A549 (cell line): Measurements from ENCODE around the gene SRA1. TPM values are rescaled to one million over a fixed set of nuclear protein-coding genes. Genes with fewer than 3 reads are reported as not detected.
A peak's percentile ranks its signal among the peaks of the same experiment; 100 is the strongest.

Experiments used
- ATAC-seq, 2 experiments: fragments of 200-7000 bp in 1 of 2; fragments of >200 bp in 1 of 2; cut with Nextera tagmentation in 1 of 2; cut with Tn5 transposase in 1 of 2; 3 replicates each; pipeline versions ENCODE4 v1.8.0 to v1.9.1; 2018 to 2020; ENCODE audit warnings: mild to moderate bottlenecking in 1 of 2, moderate library complexity in 1 of 2
- CTCF ChIA-PET: fragments of 300-600 bp; sonication (Branson Sonifier 250); formaldehyde crosslinking; extraction: SDS; loops from one replicate; lab custom pipeline; 2021; ENCODE audit warnings: antibody characterized with exemption, inconsistent platforms; lab: Yijun Ruan, JAX
- POLR2A ChIA-PET: fragments of 350-600 bp; formaldehyde crosslinking; extraction: SDS; loops from one replicate; lab custom pipeline; 2021; ENCODE audit warnings: antibody characterized with exemption, inconsistent platforms; lab: Yijun Ruan, JAX
- DNase-seq, 2 experiments: peaks; one replicate each; pipeline versions ENCODE4 v3.0.0 to v3.0.0-alpha.2; 2011 to 2016; ENCODE audit warnings: low read depth in 1 of 2, low spot score in 1 of 2
- FAIRE-seq: peaks from 2 replicates; lab custom pipeline; 2011; peaks lifted over from hg19 to GRCh38; lab: Jason Lieb, UNC
- H3K27ac ChIP-seq, 2 experiments: fragments of >200 bp; sonication (Bioruptor Twin); formaldehyde crosslinking; 3 replicates each; pipeline ENCODE4 v1.5.1; 2016 to 2017
- H3K4me1 ChIP-seq: fragments of >200 bp; sonication (Bioruptor Twin); formaldehyde crosslinking; 3 replicates; pipeline ENCODE4 v1.6.1; 2016
- H3K4me2 ChIP-seq: fragments of >200 bp; sonication (Bioruptor Twin); formaldehyde crosslinking; 3 replicates; pipeline ENCODE4 v1.6.1; 2016
- H3K4me3 ChIP-seq: fragments of >200 bp; sonication (Bioruptor Twin); formaldehyde crosslinking; 3 replicates; pipeline ENCODE4 v1.5.1; 2016
- H3K9me3 ChIP-seq: fragments of >200 bp; sonication (Bioruptor Twin); formaldehyde crosslinking; 3 replicates; pipeline ENCODE4 v1.6.1; 2016
- BHLHE40 ChIP-seq: IDR thresholded peaks from 2 replicates; pipeline ENCODE4 v1.6.1; 2012; ENCODE audit warnings: low read depth, low read length, inconsistent platforms
- CBX2 ChIP-seq: fragments of 200-600 bp; sonication (generic); IDR thresholded peaks from 2 replicates; pipeline ENCODE4 v1.6.1; 2016; ENCODE audit warnings: low read depth, mild to moderate bottlenecking, borderline replicate concordance
- CBX8 ChIP-seq: fragments of 200-600 bp; sonication (generic); IDR thresholded peaks from 2 replicates; pipeline ENCODE4 v1.6.1; 2016
- EP300 ChIP-seq, 2 experiments: fragments of >200 bp; sonication (Bioruptor Twin); formaldehyde crosslinking; IDR thresholded peaks; 2 replicates in 1 of 2; 3 replicates in 1 of 2; pipeline ENCODE4 v1.6.1; 2016 to 2017
- ESRRA ChIP-seq: fragments of 150-350 bp; IDR thresholded peaks from 2 replicates; pipeline ENCODE4 v1.6.1; 2014; ENCODE audit warnings: mild to moderate bottlenecking, low read length, borderline replicate concordance
- FOSB ChIP-seq: fragments of 250-450 bp; sonication (Bioruptor Pico); IDR thresholded peaks from 2 replicates; pipeline ENCODE4 v1.5.0; 2020; ENCODE audit warnings: mild to moderate bottlenecking, moderate library complexity
- GATA3 ChIP-seq: IDR thresholded peaks from 2 replicates; pipeline ENCODE4 v1.6.1; 2012; ENCODE audit warnings: borderline replicate concordance
- HDAC2 ChIP-seq: fragments of 200-600 bp; sonication (generic); IDR thresholded peaks from 2 replicates; pipeline ENCODE4 v1.6.1; 2016
- HMGXB4 ChIP-seq: fragments of 250-450 bp; sonication (Bioruptor Pico); IDR thresholded peaks from 2 replicates; pipeline ENCODE4 v1.5.0; 2021; ENCODE audit warnings: mild to moderate bottlenecking, moderate library complexity, borderline replicate concordance
- HOXB5 ChIP-seq: fragments of 250-450 bp; sonication (Bioruptor Pico); IDR thresholded peaks from 2 replicates; pipeline ENCODE4 v1.5.0; 2020; ENCODE audit warnings: mild to moderate bottlenecking, moderate library complexity
- JUN ChIP-seq, 2 experiments: fragments of >200 bp; sonication (Bioruptor Twin); formaldehyde crosslinking; IDR thresholded peaks; 2 replicates in 1 of 2; 3 replicates in 1 of 2; pipeline ENCODE4 v1.6.1; 2016 to 2017
- KDM1A ChIP-seq: fragments of 200-600 bp; sonication (generic); IDR thresholded peaks from 2 replicates; pipeline ENCODE4 v1.6.1; 2016; ENCODE audit warnings: low read depth, mild to moderate bottlenecking
- MAFK ChIP-seq: fragments of 450-650 bp; IDR thresholded peaks from 2 replicates; pipeline ENCODE4 v1.6.1; 2014; ENCODE audit not compliant: partially characterized antibody
- MYC ChIP-seq: IDR thresholded peaks from 2 replicates; pipeline ENCODE4 v1.6.1; 2012; ENCODE audit warnings: mild to moderate bottlenecking, inconsistent platforms, low read length, improper control_type of control experiment, borderline replicate concordance
- NPAS2 ChIP-seq: fragments of 250-450 bp; sonication (Bioruptor Pico); IDR thresholded peaks from 2 replicates; pipeline ENCODE4 v1.8.0; 2022; ENCODE audit warnings: mild to moderate bottlenecking, moderate library complexity, borderline replicate concordance
- NR3C1 ChIP-seq: fragments of >200 bp; sonication (Bioruptor Twin); formaldehyde crosslinking; IDR thresholded peaks from 3 replicates; pipeline ENCODE4 v1.6.1; 2017
- PHF8 ChIP-seq: fragments of 200-600 bp; sonication (generic); IDR thresholded peaks from 2 replicates; pipeline ENCODE4 v1.6.1; 2016; ENCODE audit warnings: low read depth, mild to moderate bottlenecking, antibody characterized with exemption, moderate library complexity, borderline replicate concordance
- RAD21 ChIP-seq, 2 experiments: fragments of >200 bp in 1 of 2; sonication (Bioruptor Twin) in 1 of 2; formaldehyde crosslinking in 1 of 2; IDR thresholded peaks in 1 of 2; conservative IDR thresholded peaks in 1 of 2; 2 replicates in 1 of 2; 3 replicates in 1 of 2; pipeline ENCODE4 v1.6.1; 2012 to 2018; ENCODE audit warnings: inconsistent platforms in 1 of 2
- REST ChIP-seq: fragments of 200-600 bp; sonication (generic); IDR thresholded peaks from 2 replicates; pipeline ENCODE4 v1.6.1; 2016; ENCODE audit warnings: antibody characterized with exemption, mild to moderate bottlenecking, moderate library complexity
- RFX5 ChIP-seq: fragments of 450-650 bp; IDR thresholded peaks from 2 replicates; pipeline ENCODE4 v1.7.1; 2014; ENCODE audit warnings: antibody characterized with exemption, mild to moderate bottlenecking, moderate library complexity
- RNF2 ChIP-seq: fragments of 200-600 bp; sonication (generic); IDR thresholded peaks from 2 replicates; pipeline ENCODE4 v1.6.1; 2016; ENCODE audit warnings: low read depth, mild to moderate bottlenecking, antibody characterized with exemption, moderate library complexity, borderline replicate concordance
- TP53 ChIP-seq: fragments of 250-450 bp; sonication (Bioruptor Pico); IDR thresholded peaks from 2 replicates; pipeline ENCODE4 v1.5.0; 2021; ENCODE audit warnings: mild to moderate bottlenecking, moderate library complexity
- ZFP36 ChIP-seq: fragments of 450-650 bp; IDR thresholded peaks from 2 replicates; pipeline ENCODE4 v1.6.1; 2014; ENCODE audit warnings: borderline replicate concordance; ENCODE audit not compliant: partially characterized antibody
- ZNF302 ChIP-seq: fragments of 250-450 bp; sonication (Bioruptor Pico); IDR thresholded peaks from 2 replicates; pipeline ENCODE4 v1.9.0; 2021; ENCODE audit warnings: inconsistent platforms, mild to moderate bottlenecking, moderate library complexity
- ZSCAN20 ChIP-seq: fragments of 250-450 bp; sonication (Bioruptor Pico); IDR thresholded peaks from 2 replicates; pipeline ENCODE4 v1.8.0; 2022; ENCODE audit warnings: mild to moderate bottlenecking, moderate library complexity
- WGBS: methylation state at CpG from one replicate; pipeline ENCODE4 v1.1.6; 2017; ENCODE audit errors: missing lambda C conversion rate; 5-methylcytosine and 5-hydroxymethylcytosine counted together
- polyA minus RNA-seq: library from RNA; depleted of rRNA, polyadenylated mRNA; stranded (reverse); fragments of >200 nt; gene quantifications from 2 replicates; pipeline ENCODE4 v1.2.3, GENCODE V29; 2011; rRNA and poly(A)+ RNA removed
- polyA plus RNA-seq, 4 experiments: library from polyadenylated mRNA; depleted of rRNA in 3 of 4; stranded (reverse); fragments of >200 nt; fragmentation: RNase III in 1 of 4; extraction: RNeasy Plus Mini Kit Qiagen cat#74134 plus additional on column Dnase treatment in 1 of 4; gene quantifications; 2 replicates in 3 of 4; 3 replicates in 1 of 4; pipeline ENCODE4 v1.2.3, GENCODE V29; 2011 to 2017
- TF ChIP-seq, protein P1 (sequence below): fragments of >200 bp; sonication (Bioruptor Twin); formaldehyde crosslinking; IDR thresholded peaks from 3 replicates; pipeline ENCODE4 v1.6.1; 2016
- TF ChIP-seq, protein P2 (sequence below): IDR thresholded peaks from 2 replicates; pipeline ENCODE4 v1.6.1; 2012
- TF ChIP-seq, protein P3 (sequence below): fragments of >200 bp; sonication (Bioruptor Twin); formaldehyde crosslinking; IDR thresholded peaks from 3 replicates; pipeline ENCODE4 v1.5.1; 2016
- TF ChIP-seq, protein P4 (sequence below): IDR thresholded peaks from 2 replicates; pipeline ENCODE4 v1.6.1; 2012

Gene SRA1
- polyA plus RNA-seq (2011; rRNA removed) (48.1 and 50.8 TPM in 2 replicates), polyA plus RNA-seq (2017; fragmentation: RNase III; extraction: RNeasy Plus Mini Kit Qiagen cat#74134 plus additional on column Dnase treatment) (28.6 to 32.1 TPM (median 30.3 TPM) in 3 replicates), polyA minus RNA-seq (26.5 and 32.6 TPM in 2 replicates)
- 27.9 and 30.4 TPM in 2 replicates for polyA plus RNA-seq (2012; cell fraction: cytosol; rRNA removed)
- polyA plus RNA-seq (2012; cell fraction: nucleus; rRNA removed) = 18.5 and 21.7 TPM in 2 replicates

GRCh38 chr5:140557136-140557805, at the start of gene SRA1:
TSS of gene SRA1 (minus strand) at chr5:140557473. CDS start at chr5:140557452, 21 bp downstream.
- ATAC-seq (peak; percentile 93 to 97), DNase-seq (peak; percentile 90 to 97), FAIRE-seq (no peak)
- 0% methylated on average over 10 of the region's 46 CpGs for WGBS
- Histone ChIP-seq H3K4me3 (peak within 1 kb of the TSS; percentile 75), H3K4me2 (peak within 1 kb of the TSS; percentile 86), H3K4me1 (peaks cover 31% of the 10 kb centered on the region), H3K9me3 (no peaks in the 10 kb centered on the region), H3K27ac (peak within 1 kb of the TSS; percentile 89 to 96)
- ChIA-PET CTCF (interaction anchor here (0.7 to 2.0 kb wide), 5 partner anchors 9 to 89 kb away, joined by 3 to 8 read pairs (median 4); partner anchors contain the start of gene EIF4EBP3), POLR2A (interaction anchor here (0.6 to 2.9 kb wide), 16 partner anchors 10 to 313 kb away, joined by 3 to 32 read pairs (median 4); partner anchors contain the start of genes EIF4EBP3, HARS1, HARS2 and IK)
- TF ChIP-seq MYC = no peak
- TF ChIP-seq PHF8 = peak; percentile 87; the same call in 1 of the 2 replicates
- TF ChIP-seq ESRRA = no peak
- TF ChIP-seq, protein P1, sequence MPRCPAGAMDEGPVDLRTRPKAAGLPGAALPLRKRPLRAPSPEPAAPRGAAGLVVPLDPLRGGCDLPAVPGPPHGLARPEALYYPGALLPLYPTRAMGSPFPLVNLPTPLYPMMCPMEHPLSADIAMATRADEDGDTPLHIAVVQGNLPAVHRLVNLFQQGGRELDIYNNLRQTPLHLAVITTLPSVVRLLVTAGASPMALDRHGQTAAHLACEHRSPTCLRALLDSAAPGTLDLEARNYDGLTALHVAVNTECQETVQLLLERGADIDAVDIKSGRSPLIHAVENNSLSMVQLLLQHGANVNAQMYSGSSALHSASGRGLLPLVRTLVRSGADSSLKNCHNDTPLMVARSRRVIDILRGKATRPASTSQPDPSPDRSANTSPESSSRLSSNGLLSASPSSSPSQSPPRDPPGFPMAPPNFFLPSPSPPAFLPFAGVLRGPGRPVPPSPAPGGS = peak; percentile 94; the same call in 1 of the 3 replicates
- TF ChIP-seq, protein P2, sequence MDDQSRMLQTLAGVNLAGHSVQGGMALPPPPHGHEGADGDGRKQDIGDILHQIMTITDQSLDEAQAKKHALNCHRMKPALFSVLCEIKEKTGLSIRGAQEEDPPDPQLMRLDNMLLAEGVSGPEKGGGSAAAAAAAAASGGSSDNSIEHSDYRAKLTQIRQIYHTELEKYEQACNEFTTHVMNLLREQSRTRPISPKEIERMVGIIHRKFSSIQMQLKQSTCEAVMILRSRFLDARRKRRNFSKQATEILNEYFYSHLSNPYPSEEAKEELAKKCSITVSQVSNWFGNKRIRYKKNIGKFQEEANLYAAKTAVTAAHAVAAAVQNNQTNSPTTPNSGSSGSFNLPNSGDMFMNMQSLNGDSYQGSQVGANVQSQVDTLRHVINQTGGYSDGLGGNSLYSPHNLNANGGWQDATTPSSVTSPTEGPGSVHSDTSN = peak; percentile 64; the same call in 1 of the 2 replicates
- TF ChIP-seq, protein P3, sequence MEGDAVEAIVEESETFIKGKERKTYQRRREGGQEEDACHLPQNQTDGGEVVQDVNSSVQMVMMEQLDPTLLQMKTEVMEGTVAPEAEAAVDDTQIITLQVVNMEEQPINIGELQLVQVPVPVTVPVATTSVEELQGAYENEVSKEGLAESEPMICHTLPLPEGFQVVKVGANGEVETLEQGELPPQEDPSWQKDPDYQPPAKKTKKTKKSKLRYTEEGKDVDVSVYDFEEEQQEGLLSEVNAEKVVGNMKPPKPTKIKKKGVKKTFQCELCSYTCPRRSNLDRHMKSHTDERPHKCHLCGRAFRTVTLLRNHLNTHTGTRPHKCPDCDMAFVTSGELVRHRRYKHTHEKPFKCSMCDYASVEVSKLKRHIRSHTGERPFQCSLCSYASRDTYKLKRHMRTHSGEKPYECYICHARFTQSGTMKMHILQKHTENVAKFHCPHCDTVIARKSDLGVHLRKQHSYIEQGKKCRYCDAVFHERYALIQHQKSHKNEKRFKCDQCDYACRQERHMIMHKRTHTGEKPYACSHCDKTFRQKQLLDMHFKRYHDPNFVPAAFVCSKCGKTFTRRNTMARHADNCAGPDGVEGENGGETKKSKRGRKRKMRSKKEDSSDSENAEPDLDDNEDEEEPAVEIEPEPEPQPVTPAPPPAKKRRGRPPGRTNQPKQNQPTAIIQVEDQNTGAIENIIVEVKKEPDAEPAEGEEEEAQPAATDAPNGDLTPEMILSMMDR = no peak
- TF ChIP-seq RFX5 = no peak; the same call in 1 of the 2 replicates
- TF ChIP-seq ZFP36 = no peak
- TF ChIP-seq FOSB = no peak
- no peak for TF ChIP-seq NPAS2 (CRISPR knock-in tag)
- no peak for TF ChIP-seq ZSCAN20 (CRISPR knock-in tag)
- TF ChIP-seq KDM1A = no peak
- 0 out of 2 replicates have a peak, but pooled peaks have one; percentile 41 for TF ChIP-seq HOXB5 (CRISPR knock-in tag)
- no peak for TF ChIP-seq RNF2
- no peak for TF ChIP-seq CBX8
- TF ChIP-seq HDAC2 = no peak
- peak; percentile 49; the same call in 1 of the 2 replicates for TF ChIP-seq GATA3
- TF ChIP-seq MAFK = no peak
- TF ChIP-seq RAD21 (conservative IDR thresholded peaks at IDR 0.05 in 1 of 2, IDR thresholded peaks at IDR 0.05 in 1 of 2) = 0 out of 5 replicates have a peak, but pooled peaks of 1 of the 2 experiments have one; percentile 21
- no peak for TF ChIP-seq BHLHE40
- TF ChIP-seq NR3C1 = no peak
- no peak for TF ChIP-seq CBX2
- TF ChIP-seq JUN (IDR thresholded peaks at IDR 0.05) = peak; percentile 85 to 95
- TF ChIP-seq REST = peak; percentile 30; the same call in 1 of the 2 replicates
- no peak for TF ChIP-seq ZNF302 (CRISPR knock-in tag)
- TF ChIP-seq, protein P4, sequence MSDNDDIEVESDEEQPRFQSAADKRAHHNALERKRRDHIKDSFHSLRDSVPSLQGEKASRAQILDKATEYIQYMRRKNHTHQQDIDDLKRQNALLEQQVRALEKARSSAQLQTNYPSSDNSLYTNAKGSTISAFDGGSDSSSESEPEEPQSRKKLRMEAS = peak; percentile 85
- TF ChIP-seq TP53 = no peak
- TF ChIP-seq HMGXB4 (CRISPR knock-in tag) = no peak
- no peak for TF ChIP-seq EP300 (IDR thresholded peaks at IDR 0.05)
